ENCODE data around the gene MAPKAPK2.

DNA sequence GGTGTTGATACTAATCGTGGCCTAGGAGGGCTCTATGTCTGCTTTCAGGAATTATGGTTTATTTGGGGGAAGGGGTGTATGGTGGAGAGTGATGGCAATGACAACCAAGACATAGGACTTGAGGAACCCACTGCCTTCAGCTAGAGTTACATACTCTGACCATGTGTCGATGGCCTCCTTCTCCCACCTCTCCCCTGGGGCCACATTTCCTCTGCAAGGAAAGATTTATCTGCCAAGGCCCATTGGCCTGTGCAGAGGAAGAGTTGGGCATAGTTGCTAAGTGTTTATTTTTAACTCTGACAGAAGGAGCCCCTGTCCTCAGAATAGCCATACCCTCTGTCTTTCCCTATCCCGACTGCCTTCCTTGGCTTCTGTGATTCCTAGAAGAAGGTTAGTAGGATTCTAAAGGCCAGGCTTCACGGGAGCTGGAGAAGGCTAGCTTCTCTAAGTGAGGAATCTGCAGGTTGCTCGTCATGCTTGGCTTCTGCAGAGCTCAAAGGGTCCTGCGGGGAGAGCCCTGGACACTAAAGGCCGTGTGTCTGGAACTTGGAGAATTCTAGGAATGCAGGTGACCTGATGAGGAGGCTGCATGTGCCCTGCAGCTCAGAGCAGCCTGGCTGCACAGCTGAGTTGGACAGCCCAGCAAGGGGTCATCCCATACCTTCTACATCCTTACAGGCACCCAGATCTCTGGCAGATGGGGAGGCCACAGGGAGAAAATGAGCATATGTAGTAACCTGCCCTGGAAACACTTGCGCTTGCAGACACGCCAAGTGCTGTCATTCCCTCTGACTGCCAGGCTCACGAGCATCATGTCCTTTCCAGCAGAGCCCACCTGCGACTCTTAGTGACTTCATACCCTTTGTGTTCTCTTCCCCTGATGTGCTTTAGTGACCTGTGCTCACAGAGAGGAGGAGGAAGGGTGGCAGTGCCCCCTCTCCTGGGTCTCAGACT, 9.7 kb downstream of the MAPKAPK2 start:
- TF ChIP-seq CTCF (IDR thresholded peaks at IDR 0.05), result no peak
- no peak for TF ChIP-seq EP300 (IDR thresholded peaks at IDR 0.05)
- no peak for TF ChIP-seq POLR2A (IDR thresholded peaks at IDR 0.05; ENCODE audit: low read depth)
- TF ChIP-seq POLR2AphosphoS5 (IDR thresholded peaks at IDR 0.05), result no peak
